Adrenal gland (tissue), 12 donors: ENCODE measurements around the gene SPTLC1. TPM values are rescaled to one million over a fixed set of nuclear protein-coding genes. Genes with fewer than 3 reads are reported as not detected.

ENCODE experiments used
- DNase-seq, 7 donors: peaks; one replicate each; pipeline ENCODE4 v3.0.0-alpha.2; 2019 to 2020
- H3K27ac ChIP-seq, 5 donors: fragments of 200-600 bp; sonication (generic) in 4 of 5; 1 replicate in 3 of 5; 2 replicates in 2 of 5; pipeline versions ENCODE4 v1.5.1 to v1.8.0; 2016 to 2020; ENCODE audit warnings: mild to moderate bottlenecking in 1 of 5
- H3K27me3 ChIP-seq: fragments of 200-600 bp; 2 replicates; pipeline ENCODE4 v1.8.0; 2021
- H3K36me3 ChIP-seq, 2 donors: fragments of 200-600 bp; replicated peaks in 1 of 2; 1 replicate in 1 of 2; 2 replicates in 1 of 2; pipeline versions ENCODE4 v1.5.1 to v1.8.0; 2018 to 2022
- H3K4me1 ChIP-seq, 2 donors: fragments of 200-600 bp; replicated peaks in 1 of 2; 1 replicate in 1 of 2; 2 replicates in 1 of 2; pipeline versions ENCODE4 v1.5.1 to v1.8.0; 2018 to 2021
- H3K4me3 ChIP-seq, 4 donors: fragments of 200-600 bp; sonication (generic) in 3 of 4; one replicate each; pipeline ENCODE4 v1.5.1; 2016 to 2018
- H3K9me3 ChIP-seq, 3 donors: fragments of 200-600 bp; sonication (generic) in 1 of 3; replicated peaks in 1 of 3; 1 replicate in 2 of 3; 2 replicates in 1 of 3; pipeline versions ENCODE4 v1.5.1 to v1.8.0; 2016 to 2021
- POLR2A ChIP-seq, 2 donors: fragments of 450-650 bp; IDR thresholded peaks; one replicate each; pipeline ENCODE4 v1.6.1; 2017; ENCODE audit warnings: antibody characterized with exemption in 2 of 2, mild to moderate bottlenecking in 2 of 2, moderate library complexity in 1 of 2
- WGBS, 4 donors: extraction: QIAGEN DNeasy Blood & Tissue Kit in 2 of 4; methylation state at CpG; one replicate each; pipeline versions ENCODE4 v1.1.5 to v1.1.7; 2013 to 2017; 5-methylcytosine and 5-hydroxymethylcytosine counted together
- intact Hi-C, 2 donors: fragments of 100-400 bp; cut with DNase I; formaldehyde crosslinking; loops; one replicate each; pipeline versions ENCODE4 v1.14.1 to v1.15.0; 2022 to 2023
- polyA plus RNA-seq, 3 donors: library from polyadenylated mRNA; stranded (reverse); fragments of 200-250 nt in 2 of 3; fragments of 350-450 nt in 1 of 3; fragmentation: Illumina TruSeq in 1 of 3; extraction: RNeasy Lipid Tissue Mini Kit (QIAGEN cat#74804) in 1 of 3; gene quantifications; one replicate each; pipeline ENCODE4 v1.2.3, GENCODE V29; 2013 to 2014
- total RNA-seq, 9 donors: library from RNA; depleted of rRNA in 4 of 9; stranded (reverse); fragments of >200 nt in 4 of 9; fragments of 120-200 nt in 1 of 9; fragmentation: NEBNext Ultra II Directional in 1 of 9; extraction: Animal tissue kit (Norgen Biotek cat#: 25700) in 1 of 9; gene quantifications; one replicate each; pipeline versions ENCODE4 v1.1.0 to v1.2.4, GENCODE V29; 2013 to 2023
- TF ChIP-seq, protein P1 (sequence below), 6 experiments: fragments of 450-650 bp in 4 of 6; fragments of 200-600 bp in 2 of 6; sonication (generic) in 1 of 6; IDR thresholded peaks; 1 replicate in 5 of 6; 2 replicates in 1 of 6; pipeline versions ENCODE4 v1.5.1 to v1.8.0; 2016 to 2021; ENCODE audit warnings: antibody characterized with exemption in 6 of 6, mild to moderate bottlenecking in 2 of 6, moderate library complexity in 1 of 6
- donor health status: healthy with polysubstance abuse.
- donor health status: Bipolar disorder and iron deficiency.
- donor health status: DM: yes; HTN: yes; CAD: no.
- donor health status: DM: no; HTN: no; CAD: no.
- donor health status: DM: no; HTN: no; CAD: no.
- donor health status: DM: yes; HTN: yes; CAD: no.

Gene SPTLC1
- total and polyA plus RNA-seq, 12 donors, result 18.8 to 106 (median 72.9) TPM

DNA sequence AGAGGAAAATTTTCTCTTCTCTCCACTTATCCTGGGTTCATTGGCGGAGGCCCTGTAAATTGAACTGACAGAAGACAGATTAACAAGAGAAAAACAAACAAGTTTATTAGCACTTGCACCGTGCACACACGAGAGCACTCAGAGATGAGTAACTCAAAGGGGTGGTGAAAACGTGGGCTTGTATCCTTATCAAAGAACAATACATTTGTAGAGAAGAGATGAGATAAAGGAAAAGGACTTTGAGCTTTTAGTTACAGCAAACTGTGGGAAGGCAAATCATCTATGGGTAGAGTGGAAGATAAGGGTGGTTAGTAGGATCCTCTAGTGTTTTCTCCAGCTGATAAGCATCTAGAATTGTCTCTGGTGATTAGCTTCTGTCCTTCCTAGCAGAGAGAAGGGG lies 120.8 kb downstream of the SPTLC1 start:
- no peak overlapping the region for H3K27ac ChIP-seq
- H3K27me3 ChIP-seq, result no peaks in the 10 kb centered on the region
- WGBS, 4 donors, result 30 to 38% (median 37%) methylated on average over 4 of the region's 4 CpGs
- TF ChIP-seq, protein P1, sequence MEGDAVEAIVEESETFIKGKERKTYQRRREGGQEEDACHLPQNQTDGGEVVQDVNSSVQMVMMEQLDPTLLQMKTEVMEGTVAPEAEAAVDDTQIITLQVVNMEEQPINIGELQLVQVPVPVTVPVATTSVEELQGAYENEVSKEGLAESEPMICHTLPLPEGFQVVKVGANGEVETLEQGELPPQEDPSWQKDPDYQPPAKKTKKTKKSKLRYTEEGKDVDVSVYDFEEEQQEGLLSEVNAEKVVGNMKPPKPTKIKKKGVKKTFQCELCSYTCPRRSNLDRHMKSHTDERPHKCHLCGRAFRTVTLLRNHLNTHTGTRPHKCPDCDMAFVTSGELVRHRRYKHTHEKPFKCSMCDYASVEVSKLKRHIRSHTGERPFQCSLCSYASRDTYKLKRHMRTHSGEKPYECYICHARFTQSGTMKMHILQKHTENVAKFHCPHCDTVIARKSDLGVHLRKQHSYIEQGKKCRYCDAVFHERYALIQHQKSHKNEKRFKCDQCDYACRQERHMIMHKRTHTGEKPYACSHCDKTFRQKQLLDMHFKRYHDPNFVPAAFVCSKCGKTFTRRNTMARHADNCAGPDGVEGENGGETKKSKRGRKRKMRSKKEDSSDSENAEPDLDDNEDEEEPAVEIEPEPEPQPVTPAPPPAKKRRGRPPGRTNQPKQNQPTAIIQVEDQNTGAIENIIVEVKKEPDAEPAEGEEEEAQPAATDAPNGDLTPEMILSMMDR (IDR thresholded peaks at IDR 0.05), result no peak
- TF ChIP-seq POLR2A (IDR thresholded peaks at IDR 0.05), result no peak
- DNase-seq, result no peak
- H3K4me3 ChIP-seq, result no peak overlapping the region
- H3K9me3 ChIP-seq, result no peaks in the 10 kb centered on the region
- no peaks in the 10 kb centered on the region for H3K4me1 ChIP-seq
- H3K36me3 ChIP-seq, result no peaks in the 10 kb centered on the region
- intact Hi-C loops, result no loop called here

DNA sequence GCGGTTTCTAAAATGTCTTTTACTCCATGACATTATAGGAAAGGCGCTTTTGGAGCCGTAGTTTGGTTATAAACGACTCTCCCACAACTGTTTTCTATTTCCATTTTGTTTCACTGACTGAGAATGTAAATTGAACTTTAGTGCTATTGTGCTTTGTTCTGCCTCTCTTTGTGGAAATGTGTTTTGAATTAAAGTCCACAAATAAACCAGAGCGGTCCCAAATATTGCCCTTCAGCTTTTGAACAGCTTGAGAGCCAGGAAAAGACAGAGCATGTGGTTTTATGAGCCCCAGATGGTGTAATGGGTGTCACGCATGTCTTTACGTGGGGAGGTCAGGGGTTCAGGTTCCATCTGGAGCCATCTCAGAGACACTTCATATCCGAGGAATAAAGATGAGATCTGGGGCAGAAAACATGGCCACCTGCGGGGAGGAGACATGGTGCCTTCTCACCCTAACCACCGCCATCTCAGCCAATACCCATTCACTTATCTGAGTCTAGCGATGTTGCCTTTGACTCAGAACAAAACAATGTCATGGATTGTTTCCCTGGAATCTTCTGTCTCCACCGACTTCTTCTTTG lies 122.7 kb downstream of the SPTLC1 start:
- no peaks in the 10 kb centered on the region for H3K27me3 ChIP-seq
- H3K4me3 ChIP-seq, result no peak overlapping the region
- no peaks in the 10 kb centered on the region for H3K9me3 ChIP-seq
- H3K4me1 ChIP-seq, result no peaks in the 10 kb centered on the region
- H3K27ac ChIP-seq, result no peak overlapping the region
- TF ChIP-seq POLR2A (IDR thresholded peaks at IDR 0.05), result no peak
- TF ChIP-seq, protein P1 (IDR thresholded peaks at IDR 0.05), result no peak
- intact Hi-C loops, result no loop called here
- no peaks in the 10 kb centered on the region for H3K36me3 ChIP-seq
- 67 to 76% (median 70%) methylated on average over 12 of the region's 12 CpGs for WGBS, 4 donors
- DNase-seq, result no peak

DNA sequence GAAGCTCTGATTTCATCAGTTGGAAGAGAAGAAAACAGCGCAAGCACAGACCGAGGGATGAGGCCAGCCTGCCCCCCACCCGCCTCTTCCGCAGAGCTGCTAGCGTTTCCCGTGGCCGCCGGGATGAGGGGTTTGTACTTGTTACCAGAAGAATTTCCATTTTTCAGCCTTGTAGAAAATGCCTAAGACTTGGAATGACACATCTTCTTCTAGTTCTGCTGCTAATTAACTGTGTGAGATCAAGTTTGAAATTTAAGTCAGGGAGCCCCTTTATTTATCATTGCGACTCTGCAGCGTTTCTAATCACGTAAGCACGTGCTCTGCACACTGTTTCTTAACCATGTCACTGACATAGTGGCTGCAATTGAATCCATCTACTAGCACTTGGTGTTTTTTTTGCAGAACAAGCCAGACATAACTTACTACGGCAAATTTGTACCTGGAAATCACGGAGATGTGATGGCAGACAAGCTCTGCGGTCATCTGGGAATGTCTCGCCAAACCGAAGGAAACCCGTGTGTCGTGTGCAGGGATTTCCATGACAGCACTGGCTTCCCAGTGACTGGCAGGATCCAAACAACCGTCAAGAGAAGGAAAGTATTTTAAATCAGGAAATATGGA lies 123.4 kb downstream of the SPTLC1 start:
- Histone ChIP-seq H3K36me3 (no peaks in the 10 kb centered on the region), H3K27me3 (no peaks in the 10 kb centered on the region), H3K4me1 (no peaks in the 10 kb centered on the region), H3K9me3 (no peaks in the 10 kb centered on the region), H3K27ac (no peak overlapping the region), H3K4me3 (no peak overlapping the region)
- intact Hi-C loops, result no loop called here
- 63 to 79% (median 75%) methylated on average over 20 of the region's 20 CpGs for WGBS, 4 donors
- no peak for TF ChIP-seq POLR2A (IDR thresholded peaks at IDR 0.05)
- TF ChIP-seq, protein P1 (IDR thresholded peaks at IDR 0.05), result no peak
- DNase-seq, result no peak

GRCh38 chr9:91986248-91986647 lies 129.0 kb downstream of the SPTLC1 start:
- 67 to 91% (median 80%) methylated on average over 1 to 2 of the region's 2 CpGs for WGBS, 4 donors
- no peaks in the 10 kb centered on the region for H3K4me1 ChIP-seq
- no peak for DNase-seq
- intact Hi-C loops, result no loop called here
- no peaks in the 10 kb centered on the region for H3K36me3 ChIP-seq
- no peaks in the 10 kb centered on the region for H3K9me3 ChIP-seq
- no peak overlapping the region for H3K27ac ChIP-seq
- H3K4me3 ChIP-seq, result no peak overlapping the region
- H3K27me3 ChIP-seq, result peaks cover 3% of the 10 kb centered on the region
- TF ChIP-seq, protein P1 (IDR thresholded peaks at IDR 0.05), result no peak
- TF ChIP-seq POLR2A (IDR thresholded peaks at IDR 0.05), result no peak
